Measurements from ENCODE around the gene HS6ST2.

HS6ST2 gene

DNA sequence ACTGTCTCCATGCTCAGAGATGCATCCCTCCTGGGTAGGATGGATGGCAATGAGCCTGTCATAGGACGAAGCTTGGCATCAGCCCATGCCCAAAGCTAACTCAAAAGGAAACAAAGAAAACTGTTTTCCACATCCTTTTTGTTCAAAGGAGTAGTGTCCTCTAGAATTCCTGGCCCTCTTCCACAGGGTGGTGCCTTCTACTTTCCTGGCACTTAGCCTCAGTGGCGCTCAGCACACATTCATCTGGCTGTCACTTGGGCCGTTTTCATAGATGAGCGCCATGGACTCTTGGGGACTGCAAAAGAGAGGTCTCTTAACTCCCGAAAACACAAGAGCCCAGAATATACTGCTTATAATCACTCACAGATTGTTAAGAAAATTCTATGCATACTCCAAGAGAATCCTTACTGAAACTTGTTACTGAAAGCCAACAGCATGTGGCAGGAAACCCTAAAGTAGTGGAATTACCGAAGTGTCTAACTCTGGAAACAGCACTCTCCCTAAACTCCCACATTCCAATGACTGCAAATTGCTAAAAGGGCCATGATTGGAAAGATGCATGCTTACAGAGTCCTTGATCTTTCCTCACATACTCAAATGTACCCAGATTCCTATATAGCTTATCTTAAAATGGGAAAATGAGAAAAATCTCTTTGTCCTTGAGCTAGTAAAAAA, 110.0 kb downstream of the HS6ST2 start:
- DNase-seq (ENCODE audit: low read depth in 2 of 2), result no peak

DNA sequence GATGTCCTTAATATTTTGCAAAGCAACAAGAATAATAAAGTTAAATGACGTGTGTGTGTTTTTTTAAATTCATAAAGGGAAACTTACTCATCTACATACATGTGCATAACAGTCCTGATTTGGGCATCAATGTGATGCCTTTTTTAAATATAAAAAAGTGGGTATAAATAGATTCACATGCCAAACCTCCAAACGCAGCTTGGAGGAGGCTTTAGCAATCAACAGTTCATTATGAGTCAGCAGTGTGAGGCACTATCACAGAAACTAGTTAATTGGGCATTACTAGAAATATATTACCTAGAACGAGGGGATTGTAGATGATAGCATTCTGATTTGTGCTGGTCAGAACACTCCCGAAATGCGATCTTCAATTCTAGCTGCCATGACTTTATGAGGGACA, 115.1 kb downstream of the HS6ST2 start:
- no peak for DNase-seq (ENCODE audit: low read depth in 2 of 2)

DNA sequence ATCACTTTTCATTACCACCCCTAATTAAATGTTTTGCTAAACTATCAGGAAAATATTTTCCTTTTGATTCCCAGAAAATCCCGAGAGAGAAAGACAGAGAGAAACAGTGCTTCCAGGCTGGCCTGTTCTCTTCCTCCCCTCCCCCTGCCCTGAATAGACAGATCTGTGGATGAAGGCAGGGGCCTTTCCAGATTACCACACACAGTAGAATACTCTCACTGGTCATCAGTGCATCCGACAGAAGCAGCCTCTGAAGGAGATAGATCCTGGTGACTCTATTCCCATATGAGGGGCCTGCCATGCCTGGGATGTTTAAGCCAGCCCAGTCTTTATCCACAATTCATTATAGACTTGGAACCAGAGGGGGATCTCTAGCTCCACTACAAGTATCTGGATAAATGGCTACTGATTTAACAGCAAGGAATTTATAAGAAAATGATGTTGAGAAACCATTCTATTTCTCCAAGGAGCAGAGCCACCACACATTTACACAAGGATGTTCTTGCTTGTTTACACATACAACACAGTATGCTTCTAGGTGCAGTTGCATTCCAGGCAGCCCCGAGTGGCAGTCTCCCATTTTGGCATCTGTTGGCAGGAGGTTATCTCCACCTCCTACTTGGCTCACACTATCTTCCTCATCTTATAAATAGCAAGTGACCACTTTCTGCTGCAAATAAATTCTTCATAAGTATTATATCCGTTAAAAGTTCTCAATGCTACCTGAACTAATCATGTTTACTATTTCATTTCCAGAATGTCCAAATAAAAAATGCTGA, 115.8 kb downstream of the HS6ST2 start:
- no peak for DNase-seq (ENCODE audit: low read depth in 2 of 2)

DNA sequence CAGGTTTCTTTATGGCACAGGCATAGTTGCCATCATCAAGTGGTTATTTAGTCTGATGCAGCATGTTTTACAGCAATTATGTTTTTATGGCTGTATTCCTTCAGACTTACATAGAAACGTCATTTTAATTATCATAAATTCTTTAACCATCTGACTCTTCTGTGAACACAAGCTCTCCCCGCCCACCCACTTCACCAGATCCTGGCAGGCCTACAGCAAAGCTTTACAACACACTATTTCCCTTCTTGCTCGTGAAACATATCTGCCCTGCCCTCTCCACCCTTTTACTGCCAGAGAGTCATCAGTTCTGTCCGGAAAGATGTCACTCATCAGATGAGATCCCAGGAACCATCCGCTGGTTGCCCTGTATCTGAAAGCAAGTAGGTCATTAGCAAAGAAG, 120.5 kb downstream of the HS6ST2 start:
- no peak for DNase-seq (ENCODE audit: low read depth in 2 of 2)

DNA sequence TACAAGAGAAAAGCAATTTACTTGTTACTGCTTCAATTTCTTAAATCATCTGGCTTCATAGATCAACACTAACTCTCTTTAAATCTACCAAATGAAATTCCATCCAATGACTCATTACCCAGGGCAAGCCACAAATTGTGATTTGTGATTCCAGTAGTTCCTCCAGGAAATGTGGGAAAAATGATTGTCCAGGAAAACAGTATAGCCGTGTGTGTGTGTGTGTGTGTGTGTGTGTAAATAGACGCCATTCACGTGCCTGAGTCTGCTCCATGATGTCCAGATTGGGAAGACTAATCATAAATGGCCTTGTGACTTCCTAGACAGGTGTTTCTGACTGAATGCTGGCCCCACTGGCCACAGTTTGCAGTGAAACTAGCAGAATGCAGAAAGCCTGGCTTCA, 121.3 kb downstream of the HS6ST2 start:
- no peak for DNase-seq (ENCODE audit: low read depth in 2 of 2)

DNA sequence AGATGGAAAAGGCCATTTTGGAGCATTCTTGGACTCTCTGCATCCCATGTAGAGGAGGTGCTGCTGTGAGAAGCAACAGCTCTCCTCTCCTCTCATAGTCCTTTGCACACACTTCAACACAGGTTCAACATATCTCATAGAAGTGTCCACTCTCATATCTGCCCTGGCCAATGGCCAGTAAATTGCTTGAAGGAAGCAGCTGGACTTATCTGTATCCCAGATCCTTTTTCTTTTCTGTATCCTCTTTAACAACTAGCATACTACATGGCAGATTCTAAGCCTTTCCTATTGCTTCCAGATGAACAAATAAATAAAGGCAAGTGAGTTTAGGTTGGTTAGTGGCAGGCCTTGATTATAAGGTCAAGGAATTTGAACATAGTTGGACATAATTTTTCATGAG, 122.0 kb downstream of the HS6ST2 start:
- DNase-seq (ENCODE audit: low read depth in 2 of 2), result no peak

DNA sequence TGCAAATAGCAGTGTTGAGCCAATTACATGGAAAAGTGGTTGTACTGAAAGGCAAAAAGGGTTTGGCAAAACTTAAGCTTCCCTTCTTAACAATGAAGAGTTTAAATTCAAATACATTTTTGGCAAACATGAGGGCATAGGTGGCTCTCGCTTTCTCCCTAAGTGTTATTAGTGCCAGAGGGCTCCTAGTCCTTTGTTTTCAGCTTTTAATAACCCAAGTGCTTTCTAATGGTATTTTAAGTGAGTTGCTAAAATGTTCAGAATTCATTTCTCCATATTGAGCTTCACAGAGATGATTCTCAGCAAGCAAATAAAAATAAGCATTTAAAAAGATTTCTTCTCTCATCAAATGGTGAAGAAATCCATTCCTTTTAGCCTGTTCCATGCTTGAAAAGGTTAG, 123.7 kb downstream of the HS6ST2 start:
- no peak for DNase-seq (ENCODE audit: low read depth in 2 of 2)

DNA sequence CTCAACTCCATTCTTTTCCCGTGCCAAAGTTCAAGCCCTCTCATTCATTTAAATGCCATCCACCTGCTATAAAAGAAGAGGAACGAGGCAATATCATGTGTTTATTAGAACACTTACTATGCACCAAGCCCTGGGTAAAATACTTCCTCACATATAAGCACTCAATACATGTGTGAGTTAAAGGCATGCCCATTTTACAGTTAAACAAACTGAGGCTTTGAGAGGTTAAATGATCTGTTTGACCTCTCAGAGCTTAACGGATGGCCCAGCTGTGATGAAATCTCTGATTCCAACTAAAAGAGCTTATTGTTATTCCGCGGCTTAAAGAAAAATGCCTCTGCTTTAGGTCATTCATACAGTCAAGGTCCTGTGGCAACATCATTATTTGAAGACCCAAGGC, 124.3 kb downstream of the HS6ST2 start:
- no peak for DNase-seq (ENCODE audit: low read depth in 2 of 2)

DNA sequence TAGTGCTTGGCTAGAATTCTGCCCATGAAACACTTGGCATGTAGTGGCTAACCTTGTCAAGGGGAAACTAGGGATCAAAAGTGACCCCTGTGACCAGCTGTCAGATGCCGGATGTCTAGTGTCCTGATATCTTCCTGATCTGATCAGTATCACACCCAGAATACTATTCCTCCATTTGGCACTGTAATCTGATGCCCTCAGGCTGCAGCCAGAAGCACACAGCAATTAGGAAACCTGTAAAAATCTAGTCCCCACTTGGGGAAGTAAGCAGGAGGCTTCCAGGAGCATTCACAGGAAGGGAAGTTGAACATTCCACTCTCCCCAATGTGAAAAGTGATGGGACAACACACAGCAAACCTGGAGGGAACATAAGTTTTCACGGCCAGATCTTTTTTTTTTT, 125.1 kb downstream of the HS6ST2 start:
- DNase-seq (ENCODE audit: low read depth in 2 of 2), result no peak

DNA sequence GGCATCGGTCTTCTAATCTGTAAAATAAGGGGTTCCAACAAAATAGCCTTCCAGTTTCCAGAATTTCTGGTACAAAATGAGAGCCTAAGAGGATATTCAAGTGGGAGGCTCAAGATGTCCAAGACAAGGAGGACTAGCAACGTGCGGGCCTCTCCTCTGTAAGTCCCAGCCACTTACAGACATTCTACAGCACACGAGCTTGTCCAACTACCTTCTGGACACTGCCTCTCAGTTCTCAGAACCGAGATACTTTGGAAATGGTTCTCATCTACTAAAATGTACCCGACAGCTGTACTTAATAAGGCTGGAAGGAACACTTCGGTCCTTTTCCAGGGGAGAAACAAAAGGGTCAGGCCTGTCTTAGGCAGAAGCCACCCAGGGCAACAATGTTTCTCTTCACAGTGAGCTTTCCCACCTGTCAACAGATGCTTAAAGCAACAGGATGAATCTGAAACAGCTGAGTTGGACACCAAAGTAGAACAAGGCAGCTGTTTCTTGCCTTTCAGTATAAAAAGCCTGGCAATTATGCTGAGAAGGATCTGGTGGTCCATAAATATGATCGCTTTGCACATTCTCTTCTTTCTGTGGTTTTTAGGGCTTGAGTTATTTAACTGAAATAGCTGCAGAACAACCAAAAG, 127.0 kb downstream of the HS6ST2 start:
- no peak for DNase-seq (ENCODE audit: low read depth in 2 of 2)

DNA sequence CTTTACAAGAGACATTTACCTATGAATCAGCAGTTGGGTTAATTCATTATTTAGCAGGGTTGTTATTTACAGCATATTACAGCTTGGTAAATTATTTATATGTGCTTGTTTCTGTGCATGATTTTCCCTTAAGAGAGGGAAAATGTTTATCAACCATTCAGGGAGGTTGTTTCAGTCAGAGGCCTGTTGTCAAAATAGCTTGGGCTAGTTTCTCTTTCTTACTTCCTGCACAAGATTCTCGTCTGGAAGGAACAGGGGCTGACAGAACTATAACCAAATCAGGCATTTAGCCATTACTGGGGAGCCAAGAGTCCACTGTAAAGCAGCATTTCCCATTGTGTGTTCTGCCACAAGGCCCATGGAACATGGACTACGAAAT, 135.8 kb downstream of the HS6ST2 start:
- DNase-seq (ENCODE audit: low read depth in 2 of 2), result no peak

DNA sequence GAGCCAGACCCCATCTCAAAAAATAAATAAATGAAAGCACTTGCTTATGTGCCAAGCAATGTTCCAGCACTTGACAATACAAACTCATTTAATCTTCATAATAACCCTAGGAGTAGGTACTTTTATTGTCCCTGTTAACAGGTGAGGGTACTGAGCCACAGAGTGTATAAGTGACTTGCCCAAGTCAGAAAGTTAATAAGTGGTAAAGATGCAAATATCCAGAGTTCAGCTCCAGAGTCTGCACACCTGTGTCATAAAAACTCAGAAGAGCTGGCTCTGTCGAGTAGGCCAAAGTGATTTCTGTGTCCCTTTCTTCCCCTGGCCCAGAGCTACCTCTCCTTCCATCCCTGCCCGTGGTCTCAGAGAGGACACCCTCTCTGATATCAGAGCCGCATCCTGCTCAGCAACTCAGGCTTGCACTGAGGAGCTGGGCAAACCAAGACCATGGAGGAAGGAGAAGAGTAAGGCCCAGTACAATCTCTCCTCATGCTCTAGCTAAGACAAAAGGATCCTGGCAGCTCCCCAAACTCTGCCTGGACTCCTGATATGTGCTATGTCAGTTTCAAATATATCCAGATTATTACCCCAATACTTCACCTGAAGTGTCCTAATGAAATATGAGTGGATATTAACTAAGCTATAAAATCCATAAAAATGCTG, 136.3 kb downstream of the HS6ST2 start:
- DNase-seq (ENCODE audit: low read depth in 2 of 2), result no peak

DNA sequence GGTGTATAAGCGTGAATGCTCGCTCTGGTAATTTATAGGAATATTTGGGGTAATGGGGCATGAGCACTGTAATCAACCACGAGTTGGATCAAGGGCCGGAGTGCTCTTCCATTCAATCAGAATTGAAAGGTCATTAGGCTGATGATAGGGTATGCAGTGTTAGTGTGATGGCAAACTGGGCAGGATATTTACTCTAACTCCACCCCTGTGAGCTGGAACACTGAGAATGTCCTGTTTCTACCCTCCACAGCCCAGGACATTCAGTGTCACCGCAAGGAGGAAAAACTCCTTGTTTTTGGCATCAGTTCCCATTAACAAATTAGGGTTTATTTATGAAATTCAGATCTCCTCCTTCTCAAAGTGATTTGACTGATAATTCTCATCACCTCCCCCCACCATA, 137.8 kb downstream of the HS6ST2 start:
- no peak for DNase-seq (ENCODE audit: low read depth in 2 of 2)

DNA sequence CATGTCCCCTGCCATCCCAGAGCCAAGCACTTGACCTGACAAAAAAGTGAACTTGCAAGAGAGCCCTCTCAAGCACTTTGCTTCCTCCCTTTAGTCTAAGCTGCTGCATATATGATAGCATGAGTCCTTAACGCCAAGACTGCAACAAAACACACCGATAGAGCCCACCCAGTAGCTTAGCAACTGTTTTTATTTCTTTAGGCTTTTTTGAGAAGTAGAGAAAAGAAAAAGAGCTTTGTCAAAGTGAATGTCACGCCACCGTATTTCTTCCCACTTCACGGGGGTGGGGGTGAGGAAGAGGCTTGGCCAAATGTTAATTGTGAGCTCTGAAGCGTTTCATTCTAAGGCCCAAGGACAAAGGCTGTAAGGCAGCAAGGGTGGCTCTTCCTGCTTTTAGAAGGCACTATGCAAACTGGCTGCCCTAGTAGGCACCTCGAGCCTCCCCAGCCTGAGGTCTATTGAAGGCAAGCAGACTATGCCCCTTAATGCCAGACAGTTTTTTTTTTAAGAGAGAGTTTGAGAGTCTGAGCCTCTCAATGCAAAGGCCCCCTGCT, 138.6 kb downstream of the HS6ST2 start:
- no peak for DNase-seq (ENCODE audit: low read depth in 2 of 2)

DNA sequence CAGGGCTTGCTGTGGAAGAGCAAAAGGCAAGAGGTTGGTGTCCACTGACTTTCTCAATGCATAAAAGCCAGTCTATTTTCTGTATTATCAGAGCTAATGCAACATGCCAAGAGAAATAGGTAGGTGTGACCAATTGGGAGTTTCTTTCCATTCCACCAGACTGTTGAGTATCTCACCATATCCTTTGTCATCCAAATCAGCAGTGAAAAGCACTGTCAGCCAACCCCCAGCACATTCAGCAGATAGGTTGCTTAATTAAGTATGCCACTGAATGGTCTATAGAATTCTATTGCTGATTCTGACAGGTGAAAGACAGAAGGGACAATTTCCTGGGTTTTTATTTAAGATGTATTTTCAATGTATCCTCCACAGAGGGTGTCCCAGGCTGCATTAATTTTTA, 139.8 kb downstream of the HS6ST2 start:
- DNase-seq (ENCODE audit: low read depth in 2 of 2), result no peak

DNA sequence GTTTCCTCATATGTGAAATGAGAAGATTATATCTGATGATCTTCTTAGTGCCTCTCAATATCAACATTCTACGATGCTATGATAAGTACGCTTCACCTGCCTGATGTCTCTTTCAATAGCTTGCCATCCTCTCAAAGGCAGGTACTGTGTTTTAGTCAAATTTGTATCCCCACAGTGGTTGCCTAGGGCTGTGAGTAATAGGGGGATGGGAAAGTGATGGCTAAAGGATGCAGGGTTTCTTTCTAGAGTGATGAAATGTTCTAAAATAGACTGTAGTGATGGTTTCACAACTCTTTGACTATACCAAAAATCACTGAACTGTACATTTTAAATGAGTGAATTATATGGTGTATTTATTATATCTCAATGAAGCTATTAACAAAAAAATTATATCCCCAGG, 142.8 kb downstream of the HS6ST2 start:
- DNase-seq (ENCODE audit: low read depth in 2 of 2), result no peak

DNA sequence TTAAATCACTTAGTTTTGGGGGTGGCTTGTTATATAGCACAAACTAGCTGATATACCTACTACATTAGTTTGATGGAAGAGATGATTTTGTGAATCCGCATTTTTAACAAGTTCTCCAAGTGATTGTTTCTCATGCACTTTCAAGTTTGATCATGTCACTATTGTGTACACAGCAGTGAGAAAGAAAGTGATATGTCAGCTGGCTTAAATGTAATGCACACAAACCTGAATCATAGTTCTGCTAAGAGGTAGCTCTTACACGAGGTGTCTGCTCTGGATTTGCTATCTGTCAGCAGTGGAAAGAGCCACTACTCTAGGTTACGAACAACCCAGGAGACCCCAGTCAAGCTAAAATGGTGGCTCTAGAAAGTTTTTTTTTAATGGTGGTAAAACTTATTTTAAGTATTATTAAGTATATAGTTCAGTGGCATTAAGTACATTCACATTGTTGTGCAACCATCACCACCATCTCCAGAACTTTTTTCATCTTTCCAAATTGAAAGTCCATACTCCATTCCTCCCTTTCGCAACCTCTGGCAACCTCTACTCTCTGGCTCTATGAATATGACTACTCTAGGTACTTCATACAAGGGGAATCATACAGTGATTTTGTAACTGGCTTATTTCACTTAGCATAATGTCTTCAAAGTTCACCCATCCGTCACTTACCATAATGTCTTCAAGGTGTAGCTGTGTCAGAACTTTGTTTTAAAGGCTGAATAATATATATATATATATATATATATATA, 147.3 kb downstream of the HS6ST2 start:
- DNase-seq (ENCODE audit: low read depth in 2 of 2), result no peak

DNA sequence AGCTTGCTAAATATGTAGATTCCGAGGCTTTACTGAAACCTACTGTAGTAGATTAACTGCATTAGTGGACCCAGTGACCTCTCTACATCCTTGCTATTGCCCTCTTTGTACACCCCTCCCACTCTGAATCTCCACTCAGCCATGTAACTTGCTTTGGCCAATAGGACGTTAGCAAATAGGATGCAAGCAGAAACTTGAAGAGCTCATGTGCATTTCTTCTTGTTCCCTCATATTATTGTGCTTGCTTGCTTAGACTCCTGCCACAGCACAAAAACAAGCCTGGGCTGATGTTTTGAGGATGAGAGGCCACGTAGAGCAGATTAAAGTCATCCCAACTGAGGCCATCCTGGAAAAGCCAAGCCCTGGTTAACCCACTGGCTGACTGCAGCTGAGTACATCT, 147.9 kb downstream of the HS6ST2 start:
- no peak for DNase-seq (ENCODE audit: low read depth in 2 of 2)

DNA sequence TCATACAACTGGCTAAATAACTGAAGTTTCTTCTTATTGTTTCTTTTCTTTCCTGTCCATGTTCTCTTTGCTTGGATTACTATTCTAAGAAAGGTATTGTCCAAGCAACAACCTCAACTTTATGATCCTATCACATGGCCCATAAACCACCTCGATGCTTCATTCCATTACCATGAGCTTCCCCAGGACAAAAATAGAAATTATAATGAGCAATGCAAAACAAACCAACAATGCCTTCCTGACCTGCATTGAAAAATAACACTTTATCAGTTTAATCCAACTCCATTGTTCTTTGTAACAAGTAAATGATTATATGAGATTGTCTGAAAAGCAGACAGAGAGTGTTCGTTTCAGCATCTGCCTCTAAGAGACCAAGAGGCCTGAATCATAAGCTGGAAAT, 148.8 kb downstream of the HS6ST2 start:
- no peak for DNase-seq (ENCODE audit: low read depth in 2 of 2)

DNA sequence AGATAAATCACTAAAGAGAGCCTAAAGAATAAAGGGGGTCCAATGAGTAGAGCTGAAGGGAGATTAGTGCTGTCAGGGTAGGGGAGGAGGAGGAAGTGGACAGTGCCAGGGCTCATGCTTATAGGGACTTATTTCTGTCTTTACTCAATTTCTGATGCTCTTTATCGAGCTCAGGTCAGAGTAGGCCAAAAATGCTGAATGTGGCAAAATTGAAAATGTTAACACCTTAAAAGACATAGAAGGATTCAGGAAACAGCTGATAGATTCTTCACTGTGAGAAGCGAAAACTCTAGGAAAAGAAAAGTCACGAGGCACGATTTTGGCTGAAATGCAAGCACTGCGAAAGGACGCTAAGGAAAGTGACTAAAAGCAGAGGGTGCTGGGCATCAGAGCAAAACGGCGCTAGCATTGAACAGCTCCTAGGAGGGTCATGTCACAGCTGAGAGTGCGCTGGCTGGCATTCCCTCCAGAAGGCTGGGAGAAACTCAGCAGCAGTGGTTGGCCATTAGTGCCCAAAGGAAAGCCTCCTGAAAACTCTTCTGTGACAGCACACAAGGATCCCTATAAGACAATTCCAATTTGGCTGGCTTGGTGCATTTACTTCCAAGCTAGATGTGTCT, 150.9 kb downstream of the HS6ST2 start:
- DNase-seq (ENCODE audit: low read depth in 2 of 2), result no peak

DNA sequence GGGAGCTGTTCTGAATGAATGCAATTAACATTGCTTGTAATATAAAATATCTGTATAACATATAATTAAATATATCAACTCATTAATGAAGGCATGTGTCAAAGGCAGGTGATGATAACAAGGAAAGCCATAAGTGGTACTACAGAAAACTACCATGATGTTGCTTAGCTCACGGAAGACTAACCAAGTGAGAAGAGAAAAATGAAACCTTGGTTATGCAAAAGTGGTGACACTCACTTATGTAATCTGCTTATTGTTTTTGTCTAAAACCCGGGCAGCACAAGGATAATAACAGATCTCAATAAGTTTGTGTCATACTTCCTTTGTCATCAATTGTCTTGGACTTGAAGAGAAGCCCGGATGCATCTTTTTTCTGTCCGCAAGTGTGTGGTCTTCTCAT, 156.4 kb downstream of the HS6ST2 start:
- no peak for DNase-seq (ENCODE audit: low read depth in 2 of 2)

All from stimulated activated CD4-positive, alpha-beta T cell treated with anti-CD3 and anti-CD28 coated beads, Interleukin-12 subunit alpha, Interleukin-12 subunit beta, amount 100 ng/mL, for 24 hours (primary cell).